ENCODE data around the gene NCLN.

NCLN gene

GRCh38 chr19:3251229-3251628 is 65.5 kb downstream of the NCLN start:
- FAIRE-seq (no peak), DNase-seq (ENCODE audit: insufficient read length, low spot score) (no peak)

- DNase-seq (ENCODE audit: insufficient read length, low spot score) (no peak), FAIRE-seq (no peak)
These were observed 66.9 kb downstream of the NCLN start for GRCh38 chr19:3252650-3253049.

GRCh38 chr19:3253270-3253669 is 67.5 kb downstream of the NCLN start:
- no peak for FAIRE-seq

GRCh38 chr19:3254520-3254919 is 68.8 kb downstream of the NCLN start:
- FAIRE-seq (no peak), DNase-seq (ENCODE audit: insufficient read length, low spot score) (no peak)

More at GRCh38 chr19:3253270-3253669, 67.5 kb downstream of the NCLN start:
- DNase-seq (ENCODE audit: insufficient read length, low spot score): no peak

- DNase-seq (ENCODE audit: insufficient read length, low spot score) (no peak), FAIRE-seq (no peak)
These were observed 71.3 kb downstream of the NCLN start for GRCh38 chr19:3257071-3257470.

Data from GM19239 (cell line).